HG03095 (cell line): ENCODE measurements around the gene PIP5K1C.
"Not testable (repeated sequence)": the region's sequence is repeated elsewhere in the genome, so short reads cannot be mapped to it uniquely, and the experiment has no call there.

Source experiments
- ATAC-seq: cut with Tn5 transposase; IDR thresholded peaks from one replicate; pipeline ENCODE4 v1.9.1; 2021; ENCODE audit warnings: moderate library complexity; ENCODE audit not compliant: unreplicated experiment

PIP5K1C gene

GRCh38 chr19:3601021-3601420 lies 99.2 kb downstream of the PIP5K1C start:
- no peak for ATAC-seq

DNA sequence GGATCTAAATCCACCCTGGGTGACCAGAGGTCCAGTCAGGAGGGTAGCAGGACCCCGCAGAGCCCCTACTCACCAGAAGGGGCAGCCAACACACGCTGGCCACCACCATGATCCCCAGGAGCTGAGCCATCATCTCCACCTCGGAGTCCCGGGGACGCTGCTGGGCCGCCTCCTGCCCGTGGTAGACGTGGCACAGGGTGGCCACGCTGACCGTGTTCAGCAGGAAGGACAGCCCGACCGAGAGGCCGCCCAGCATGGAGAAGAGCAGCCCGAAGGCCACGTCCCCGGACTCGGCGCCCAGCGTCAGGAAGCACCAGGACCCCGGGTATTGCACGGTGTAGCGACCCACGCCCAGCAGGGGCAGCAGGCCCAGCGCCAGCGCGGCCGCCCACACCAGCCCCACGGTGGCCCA lies 100.5 kb downstream of the PIP5K1C start:
- ATAC-seq, result no peak

DNA sequence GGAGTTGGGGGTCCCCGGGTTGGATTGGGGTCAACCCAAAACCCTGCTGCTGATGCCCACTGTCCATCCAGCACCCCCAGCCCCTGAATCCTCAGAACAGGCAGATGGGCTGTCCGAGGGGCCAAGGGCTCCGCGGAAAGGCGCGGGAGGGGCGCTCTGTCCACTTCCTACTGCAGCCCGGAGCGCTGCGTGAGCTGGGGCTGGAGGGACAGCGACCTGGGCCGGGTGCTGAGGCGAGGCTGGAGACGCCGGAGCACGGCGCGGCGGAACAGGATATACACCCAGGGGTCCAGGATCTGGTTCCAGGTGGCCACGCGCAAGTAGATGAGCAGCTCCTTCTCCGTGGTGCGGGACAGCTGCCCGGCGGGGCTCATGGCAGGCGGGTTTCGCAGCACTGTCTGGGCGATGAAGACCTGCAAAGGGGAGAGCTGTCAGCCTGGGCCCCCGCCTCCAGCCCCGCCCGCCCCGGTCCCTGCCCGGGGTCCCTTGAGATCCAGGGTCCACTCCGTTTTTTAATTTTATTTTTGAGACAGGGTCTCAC lies 104.7 kb downstream of the PIP5K1C start:
- no peak for ATAC-seq

DNA sequence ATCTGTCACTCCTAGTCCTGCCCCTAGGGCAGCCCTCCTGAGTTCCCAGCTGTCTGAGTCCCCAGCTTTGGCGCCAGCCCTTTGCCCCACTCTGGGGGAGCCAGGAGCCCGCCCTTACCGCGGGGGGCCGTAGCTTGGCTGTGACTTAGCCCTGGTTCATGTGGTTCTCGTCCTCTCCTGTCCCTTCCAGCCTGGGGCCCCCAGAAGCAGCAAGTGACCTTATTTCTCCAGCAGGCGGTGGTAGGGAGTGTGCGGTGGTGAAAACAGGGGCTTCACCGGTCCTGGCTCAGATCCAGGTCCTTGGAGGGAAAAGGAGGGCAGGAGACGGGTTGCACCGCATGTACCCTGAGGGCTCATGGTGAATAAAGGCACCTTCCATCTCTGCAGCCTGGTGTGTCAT lies 107.1 kb downstream of the PIP5K1C start:
- ATAC-seq, result no peak

DNA sequence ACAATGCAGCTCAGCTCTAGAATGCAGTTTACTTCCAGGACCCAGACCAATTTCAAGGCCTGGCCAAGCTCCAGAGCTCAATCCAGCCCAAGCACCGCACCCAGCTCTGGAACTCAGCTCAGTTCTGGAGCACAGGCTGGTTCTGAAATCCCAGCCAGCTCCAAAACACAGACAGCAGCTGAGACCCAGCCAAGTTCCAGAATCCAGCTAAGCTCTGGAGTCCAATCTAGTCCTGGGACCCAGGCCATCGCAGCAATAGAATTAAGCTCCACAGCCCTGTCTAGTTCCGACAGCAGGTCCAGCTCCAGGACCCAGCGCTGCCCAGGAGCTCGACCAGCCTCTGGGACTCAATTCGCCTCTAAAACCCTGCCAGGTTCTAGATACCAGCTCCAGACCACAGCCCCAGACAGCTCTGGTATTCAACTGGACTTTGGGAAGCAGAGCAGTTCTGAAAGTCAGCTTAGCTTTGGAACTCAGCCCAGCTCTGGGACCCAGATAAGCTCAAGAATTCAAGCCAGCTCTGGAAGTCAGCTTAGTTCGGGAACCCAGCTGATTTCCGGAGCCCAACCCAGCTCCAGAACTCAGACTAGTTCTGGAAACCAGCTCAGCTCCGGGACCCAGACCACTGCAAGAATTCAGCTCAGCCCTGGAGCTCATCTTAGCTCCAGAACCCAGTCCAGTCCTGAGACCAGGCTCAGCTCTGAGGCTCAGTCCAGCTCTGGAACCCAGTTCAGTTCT lies 108.2 kb downstream of the PIP5K1C start:
- ATAC-seq, result no peak

GRCh38 chr19:3590991-3591659 lies 109.1 kb downstream of the PIP5K1C start:
- ATAC-seq, result no peak

DNA sequence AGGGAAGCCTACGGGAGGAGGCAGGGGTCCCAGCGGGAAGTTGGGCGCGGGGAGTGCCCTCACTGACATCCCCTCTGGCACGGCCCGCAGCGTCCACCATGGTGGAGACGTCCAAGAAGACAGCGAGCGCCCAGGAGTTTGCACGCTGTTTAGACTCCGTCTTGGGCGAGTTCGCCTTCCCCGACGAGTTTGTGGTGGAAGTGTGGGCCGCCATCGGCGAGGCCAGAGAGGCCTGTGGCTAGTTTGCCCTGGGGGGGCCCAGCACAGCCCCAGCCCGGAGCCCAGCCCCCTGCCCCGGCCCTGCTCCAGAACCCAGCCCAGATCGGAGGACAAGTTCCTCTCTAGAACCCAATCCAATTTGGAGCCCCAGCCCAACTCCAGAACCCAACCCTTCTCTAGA lies 110.3 kb downstream of the PIP5K1C start:
- ATAC-seq, result no peak

- ATAC-seq, result no peak
Observed at GRCh38 chr19:3589439-3589838, 110.8 kb downstream of the PIP5K1C start.

DNA sequence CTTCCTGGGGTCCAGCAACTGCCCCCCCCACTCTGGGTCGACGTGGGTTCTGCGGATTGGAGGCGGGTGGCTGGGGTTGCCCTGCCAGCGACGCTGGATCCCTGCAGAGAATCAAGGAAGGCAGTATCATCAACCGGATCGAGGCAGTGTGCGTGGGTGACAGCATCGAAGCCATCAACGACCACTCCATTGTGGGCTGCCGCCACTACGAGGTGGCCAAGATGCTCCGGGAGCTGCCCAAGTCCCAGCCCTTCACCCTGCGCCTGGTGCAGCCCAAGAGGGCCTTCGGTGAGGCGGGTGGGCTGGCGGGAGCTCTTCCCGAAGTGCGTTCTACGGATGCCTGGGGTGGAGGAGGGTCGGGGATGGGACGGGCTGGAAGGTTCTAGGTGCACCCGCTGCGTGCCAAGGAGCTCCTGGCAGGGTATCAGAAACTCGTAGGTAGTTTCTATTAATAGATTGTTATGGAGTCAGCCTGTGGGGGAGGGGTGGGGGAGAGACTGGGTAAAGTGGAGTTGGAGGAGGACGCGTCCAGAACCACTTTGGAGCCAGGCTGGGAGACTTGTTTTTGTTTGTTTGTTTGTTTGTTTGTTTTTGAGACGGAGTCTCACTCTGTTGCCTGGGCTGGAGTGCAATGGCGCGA lies 113.4 kb downstream of the PIP5K1C start:
- no peak for ATAC-seq

DNA sequence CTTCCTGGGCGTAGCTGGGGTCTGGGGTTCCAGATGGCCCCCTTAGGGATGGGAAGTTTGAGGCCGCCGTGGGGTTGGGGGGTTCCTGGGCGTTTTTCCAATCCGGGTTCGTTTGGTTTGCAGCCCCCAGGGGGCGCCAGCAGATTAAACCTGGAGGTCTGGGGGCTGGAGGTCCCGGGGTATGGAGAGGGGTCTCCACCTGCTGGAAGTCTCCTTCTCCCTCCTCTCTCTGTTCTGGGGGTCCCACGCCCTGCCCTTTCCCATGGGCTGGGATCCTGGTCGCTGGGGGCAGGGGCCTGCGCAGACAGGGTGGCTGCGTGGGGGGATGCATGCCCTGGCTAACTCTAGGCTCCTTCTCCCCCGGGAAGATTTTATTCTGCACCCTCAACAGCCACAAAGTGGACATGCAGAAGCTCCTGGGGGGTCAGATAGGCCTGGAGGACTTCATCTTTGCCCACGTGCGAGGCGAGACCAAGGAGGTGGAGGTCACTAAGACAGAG lies 114.1 kb downstream of the PIP5K1C start:
- ATAC-seq, result no peak

DNA sequence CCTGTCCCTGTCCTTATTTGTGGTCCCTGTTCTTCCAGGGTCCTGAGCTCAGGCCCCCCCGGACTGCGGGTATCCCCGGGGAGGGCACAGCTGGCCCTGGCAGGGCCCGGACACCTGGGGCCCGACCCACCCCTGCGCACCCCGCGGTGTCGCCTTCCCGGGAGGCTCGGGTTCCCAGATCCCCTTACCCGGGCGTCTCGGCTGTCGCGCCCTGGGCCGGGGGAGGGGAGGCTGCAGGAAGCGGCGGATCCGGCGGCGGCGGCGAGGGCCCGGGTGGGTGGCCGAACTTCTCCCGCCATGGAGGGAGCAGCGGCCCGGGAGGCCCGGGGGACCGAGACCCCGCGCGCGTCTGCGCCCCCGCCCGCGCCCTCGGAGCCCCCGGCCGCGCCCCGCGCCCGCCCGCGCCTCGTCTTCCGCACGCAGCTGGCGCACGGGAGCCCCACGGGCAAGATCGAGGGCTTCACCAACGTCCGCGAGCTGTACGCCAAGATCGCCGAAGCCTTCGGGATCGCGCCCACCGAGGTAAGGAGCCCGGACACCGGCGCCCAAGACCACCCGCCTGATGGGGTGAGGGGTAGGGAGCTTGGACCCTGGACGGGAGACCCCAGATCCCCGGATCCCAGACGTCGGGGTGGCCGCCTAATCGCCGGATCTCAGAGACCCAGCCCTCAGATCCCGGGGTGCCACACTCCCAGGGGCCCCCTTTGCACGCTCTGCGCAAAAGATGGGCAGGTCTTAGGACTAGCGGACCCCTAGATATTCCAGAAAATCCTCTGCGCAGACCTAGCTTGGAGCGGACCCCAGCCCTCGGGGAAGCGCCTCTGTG lies 114.8 kb downstream of the PIP5K1C start, which contains the start of gene GIPC3:
Gene GIPC3 (plus strand): TSS at position 178 of the 826 bp plus-strand sequence. CDS start 120 bp downstream, at position 298.
- no peak for ATAC-seq

- not testable (repeated sequence) for ATAC-seq
Observed at GRCh38 chr19:3584036-3584802, 116.0 kb downstream of the PIP5K1C start.

DNA sequence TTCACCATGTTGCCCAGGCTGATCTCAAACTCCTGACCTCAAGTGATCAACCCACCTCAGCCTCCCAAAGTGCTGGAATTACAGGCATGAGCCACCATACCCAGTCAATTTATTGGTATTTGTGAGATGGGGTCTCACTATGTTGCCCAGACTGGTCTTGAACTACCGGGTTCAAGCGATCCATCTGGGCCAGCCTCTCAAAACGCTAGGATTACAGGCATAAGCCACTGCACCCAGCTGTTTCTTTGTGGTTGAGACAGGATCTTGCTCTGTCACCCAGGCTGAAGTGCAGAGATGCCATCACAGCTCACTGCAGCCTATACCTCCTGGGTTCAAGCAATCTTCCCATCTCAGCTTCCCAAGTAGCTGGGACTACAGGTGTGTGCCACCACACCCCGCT lies 118.5 kb downstream of the PIP5K1C start:
- not testable (repeated sequence) for ATAC-seq
